LNCaP clone FGC (cell line): Measurements from ENCODE around the gene ACRBP.

Experiments used
- DNase-seq: peaks from one replicate; pipeline ENCODE4 v3.0.0-alpha.2; 2011; ENCODE audit warnings: low read depth
- H3K4me3 ChIP-seq: 2 replicates; pipeline ENCODE4 v1.5.1; 2011; ENCODE audit warnings: mild to moderate bottlenecking, low read depth, low read length, control low read depth
- CTCF ChIP-seq: IDR thresholded peaks from 2 replicates; pipeline ENCODE4 v1.5.1; 2012; ENCODE audit warnings: mild to moderate bottlenecking; ENCODE audit not compliant: control insufficient read depth, insufficient read depth; ENCODE audit errors: extremely low read depth

The ACRBP gene

GRCh38 chr12:6667559-6668210 lies 20.5 kb upstream of the ACRBP start:
- TF ChIP-seq CTCF, result peak; percentile 49
- no peak overlapping the region for H3K4me3 ChIP-seq
- no peak for DNase-seq

- no peak for DNase-seq
- no peak overlapping the region for H3K4me3 ChIP-seq
- TF ChIP-seq CTCF, result no peak
Observed at GRCh38 chr12:6666211-6666610, 19.0 kb upstream of the ACRBP start.

GRCh38 chr12:6664902-6665301 lies 17.7 kb upstream of the ACRBP start:
- H3K4me3 ChIP-seq, result no peak overlapping the region
- no peak for TF ChIP-seq CTCF
- DNase-seq, result no peak

GRCh38 chr12:6662906-6663742 lies 15.9 kb upstream of the ACRBP start, which contains the start of gene ING4:
ING4 (minus strand) TSS chr12:6663119; CDS start chr12:6663101, 18 bp downstream.
- TF ChIP-seq CTCF, result no peak
- DNase-seq, result peak; percentile 98
- peak within 1 kb of the TSS; percentile 90 for H3K4me3 ChIP-seq

GRCh38 chr12:6662602-6662905 lies 15.3 kb upstream of the ACRBP start:
- no peak for DNase-seq
- TF ChIP-seq CTCF, result no peak
- peak overlapping the region; percentile 90 for H3K4me3 ChIP-seq

- no peak overlapping the region for H3K4me3 ChIP-seq
Observed at GRCh38 chr12:6653987-6654386, 6.8 kb upstream of the ACRBP start.

More at GRCh38 chr12:6653987-6654386, 6.8 kb upstream of the ACRBP start:
- no peak for TF ChIP-seq CTCF
- DNase-seq, result no peak
